GM12878 (cell line): ENCODE data around the gene SCYGR3. TPM values are rescaled to one million over a fixed set of nuclear protein-coding genes. Genes with fewer than 3 reads are reported as not detected.

Source experiments
- ATAC-seq: fragments of 200-7000 bp; cut with Tn5 transposase; 3 replicates; pipeline ENCODE4 v1.9.1; 2020; ENCODE audit warnings: mild to moderate bottlenecking, moderate library complexity
- BruUV-seq: library from RNA; stranded (reverse); fragments of 400-500 nt; replicated peaks from 2 replicates; lab custom pipeline; 2021; lab: Mats Ljungman, UMichigan
- CTCF ChIA-PET: fragments of 300-600 bp; sonication (Branson Sonifier 250); formaldehyde crosslinking; extraction: SDS; loops from one replicate; lab custom pipeline; 2021; ENCODE audit warnings: inconsistent platforms; lab: Yijun Ruan, JAX
- POLR2A ChIA-PET: fragments of 350-600 bp; formaldehyde crosslinking; extraction: SDS; loops from one replicate; lab custom pipeline; 2021; ENCODE audit warnings: inconsistent platforms; lab: Charles Lee
- RAD21 ChIA-PET: fragments of 300-600 bp; sonication (Branson Sonifier 250); formaldehyde crosslinking; loops from one replicate; lab custom pipeline; 2023; ENCODE audit warnings: antibody characterized with exemption; ENCODE audit not compliant: unreplicated experiment; lab: Charles Lee
- SMC1A ChIA-PET: fragments of 300-600 bp; sonication (Branson Sonifier 250); formaldehyde crosslinking; loops from one replicate; lab custom pipeline; 2023; ENCODE audit not compliant: unreplicated experiment, uncharacterized antibody; lab: Charles Lee
- DNase-seq: peaks from one replicate; pipeline ENCODE4 v3.0.0-alpha.2; 2011; ENCODE audit warnings: low read depth, low spot score
- FAIRE-seq: peaks from 3 replicates; lab custom pipeline; 2011; peaks lifted over from hg19 to GRCh38; lab: Jason Lieb, UNC
- H2AFZ ChIP-seq: 2 replicates; pipeline ENCODE4 v1.6.0; 2011; ENCODE audit warnings: low read depth, low read length, control low read depth; ENCODE audit not compliant: control insufficient read depth
- H3K27ac ChIP-seq: 2 replicates; pipeline ENCODE4 v1.5.1; 2011; ENCODE audit warnings: control low read depth; ENCODE audit not compliant: control insufficient read depth, insufficient read depth
- H3K27me3 ChIP-seq, 2 experiments: replicated peaks in 1 of 2; 2 replicates each; pipeline versions ENCODE4 v1.6.0 to v1.6.1; 2011; ENCODE audit warnings: low read length in 1 of 2; ENCODE audit not compliant: control insufficient read depth in 2 of 2, insufficient read depth in 2 of 2
- H3K36me3 ChIP-seq, 2 experiments: 2 replicates each; pipeline ENCODE4 v1.5.1; 2011; ENCODE audit warnings: low read length in 1 of 2; ENCODE audit not compliant: control insufficient read depth in 2 of 2, insufficient read depth in 2 of 2
- H3K4me1 ChIP-seq: 2 replicates; pipeline ENCODE4 v1.6.1; 2011; ENCODE audit warnings: mild to moderate bottlenecking, low read length, moderate library complexity, mixed read lengths; ENCODE audit not compliant: control insufficient read depth, insufficient read depth
- H3K4me2 ChIP-seq: 2 replicates; pipeline ENCODE4 v1.6.0; 2011; ENCODE audit warnings: control low read depth; ENCODE audit not compliant: control insufficient read depth, insufficient read depth
- H3K4me3 ChIP-seq: fragments of 200-600 bp; sonication (generic); 2 replicates; pipeline ENCODE4 v1.5.1; 2016
- H3K79me2 ChIP-seq: 2 replicates; pipeline ENCODE4 v1.6.0; 2011; ENCODE audit warnings: low read length; ENCODE audit not compliant: control insufficient read depth, insufficient read depth
- H3K9ac ChIP-seq: 2 replicates; pipeline ENCODE4 v1.8.0; 2011; ENCODE audit warnings: low read length, control low read depth, mixed read lengths; ENCODE audit not compliant: control insufficient read depth, insufficient read depth
- H3K9me3 ChIP-seq: replicated peaks from 3 replicates; pipeline ENCODE4 v1.5.1; 2011; ENCODE audit warnings: mild to moderate bottlenecking, low read length; ENCODE audit not compliant: control insufficient read depth, insufficient read depth
- H4K20me1 ChIP-seq: 2 replicates; pipeline ENCODE4 v1.6.0; 2011; ENCODE audit not compliant: control insufficient read depth, insufficient read depth
- CBX5 ChIP-seq: sonication (generic); IDR thresholded peaks from 2 replicates; pipeline ENCODE4 v1.6.1; 2016; ENCODE audit warnings: low read depth, moderate library complexity, mild to moderate bottlenecking, inconsistent platforms
- CHD1 ChIP-seq: IDR thresholded peaks from 2 replicates; pipeline ENCODE4 v1.6.1; 2012; ENCODE audit warnings: low read depth, low read length, improper control_type of control experiment
- CUX1 ChIP-seq: IDR thresholded peaks from 2 replicates; pipeline ENCODE4 v1.6.1; 2012; ENCODE audit warnings: improper control_type of control experiment, low read depth, low read length; ENCODE audit not compliant: insufficient replicate concordance
- E2F8 ChIP-seq: fragments of 450-650 bp; IDR thresholded peaks from 2 replicates; pipeline ENCODE4 v1.6.1; 2018; ENCODE audit warnings: mild to moderate bottlenecking, low read depth, moderate library complexity; ENCODE audit not compliant: partially characterized antibody
- KLF5 ChIP-seq: fragments of 450-650 bp; IDR thresholded peaks from 2 replicates; pipeline ENCODE4 v1.6.1; 2014; ENCODE audit warnings: mild to moderate bottlenecking; ENCODE audit not compliant: partially characterized antibody
- WGBS: methylation state at CpG from one replicate; pipeline ENCODE4 v1.1.6; 2016; ENCODE audit warnings: low lambda C conversion rate; ENCODE audit not compliant: insufficient replicate concordance, insufficient coverage; ENCODE audit errors: missing lambda C conversion rate; 5-methylcytosine and 5-hydroxymethylcytosine counted together
- in situ Hi-C: fragments of 300-500 bp; cut with MboI; formaldehyde crosslinking; loops from 9 replicates; pipeline ENCODE4 v1.14.3; 2018; ENCODE audit warnings: mixed read lengths
- intact Hi-C: fragments of 100-400 bp; cut with micrococcal nuclease; formaldehyde crosslinking; loops from one replicate; pipeline ENCODE4 v1.14.2; 2022; ENCODE audit not compliant: unreplicated experiment
- polyA plus RNA-seq, 11 experiments: library from polyadenylated mRNA; depleted of rRNA in 4 of 11; unstranded in 6 of 11; stranded (reverse) in 5 of 11; fragments of >200 nt; fragmentation: Nextera tagmentation in 4 of 11; fragmentation: Illumina TruSeq in 1 of 11; extraction: Ambion mirVana in 4 of 11; extraction: Trizol in 1 of 11; gene quantifications; 1 replicate in 1 of 11; 2 replicates in 10 of 11; pipeline versions ENCODE4 v1.2.1 to v1.2.3, GENCODE V29; 2011 to 2016; ENCODE audit warnings: inconsistent platforms in 2 of 11, missing spikeins in 2 of 11, low read depth in 1 of 11
- total RNA-seq, 4 experiments: library from RNA; depleted of rRNA in 3 of 4; stranded (reverse); fragments of >200 nt in 3 of 4; fragmentation: Illumina TruSeq in 1 of 4; extraction: Trizol in 1 of 4; gene quantifications; 2 replicates each; pipeline versions ENCODE4 v1.2.1 to v1.2.3, GENCODE V29; 2013 to 2021
- TF ChIP-seq, protein P1 (sequence below): fragments of 450-650 bp; IDR thresholded peaks from 2 replicates; pipeline ENCODE4 v1.6.1; 2017; ENCODE audit warnings: mild to moderate bottlenecking

Gene SCYGR3
- total and polyA plus RNA-seq, 10 of the 15 experiments (the other 5 are each of a cell fraction or from before 2014, with no cell fraction given): not detected

DNA sequence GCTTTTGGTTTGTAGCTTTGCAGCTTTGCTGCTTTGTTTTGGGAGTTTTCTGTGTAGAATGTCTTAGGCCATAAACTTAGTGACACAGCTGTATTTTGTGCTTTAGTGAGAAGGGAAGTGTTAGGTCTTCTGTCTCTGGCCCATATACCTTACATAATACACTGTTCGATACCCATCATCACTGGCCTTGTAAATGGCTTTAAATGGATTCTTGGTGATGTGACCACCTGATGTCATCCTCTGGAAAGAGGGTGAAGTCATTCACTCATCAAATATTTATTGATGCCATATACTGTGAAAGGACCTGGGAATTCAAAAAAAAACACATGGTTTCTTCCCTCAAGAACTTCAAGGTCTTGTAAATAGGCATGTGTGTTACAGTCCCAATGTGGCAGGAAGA lies 34.8 kb downstream of the SCYGR3 start:
- CTCF ChIA-PET: interaction anchor here (0.8 to 1.7 kb wide), 2 partner anchors 12 to 13 kb away, joined by 3 to 7 read pairs; no protein-coding TSS in a partner anchor
- no peak overlapping the region for H3K27ac ChIP-seq
- SMC1A ChIA-PET: interaction anchor here (1.2 to 1.4 kb wide), 2 partner anchors 9 to 281 kb away, joined by 3 read pairs; no protein-coding TSS in a partner anchor
- H3K27me3 ChIP-seq: no peaks in the 10 kb centered on the region
- no TSS peak for BruUV-seq
- no peaks in the 10 kb centered on the region for H3K79me2 ChIP-seq
- H3K9me3 ChIP-seq: peaks cover 5% of the 10 kb centered on the region; the same call in 2 of the 3 replicates
- no peak overlapping the region for H2AFZ ChIP-seq
- intact Hi-C loops: no loop called here
- no peak for TF ChIP-seq CUX1
- TF ChIP-seq, protein P1, sequence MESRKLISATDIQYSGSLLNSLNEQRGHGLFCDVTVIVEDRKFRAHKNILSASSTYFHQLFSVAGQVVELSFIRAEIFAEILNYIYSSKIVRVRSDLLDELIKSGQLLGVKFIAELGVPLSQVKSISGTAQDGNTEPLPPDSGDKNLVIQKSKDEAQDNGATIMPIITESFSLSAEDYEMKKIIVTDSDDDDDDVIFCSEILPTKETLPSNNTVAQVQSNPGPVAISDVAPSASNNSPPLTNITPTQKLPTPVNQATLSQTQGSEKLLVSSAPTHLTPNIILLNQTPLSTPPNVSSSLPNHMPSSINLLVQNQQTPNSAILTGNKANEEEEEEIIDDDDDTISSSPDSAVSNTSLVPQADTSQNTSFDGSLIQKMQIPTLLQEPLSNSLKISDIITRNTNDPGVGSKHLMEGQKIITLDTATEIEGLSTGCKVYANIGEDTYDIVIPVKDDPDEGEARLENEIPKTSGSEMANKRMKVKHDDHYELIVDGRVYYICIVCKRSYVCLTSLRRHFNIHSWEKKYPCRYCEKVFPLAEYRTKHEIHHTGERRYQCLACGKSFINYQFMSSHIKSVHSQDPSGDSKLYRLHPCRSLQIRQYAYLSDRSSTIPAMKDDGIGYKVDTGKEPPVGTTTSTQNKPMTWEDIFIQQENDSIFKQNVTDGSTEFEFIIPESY: no peak
- no peak for TF ChIP-seq CHD1
- TF ChIP-seq KLF5: no peak
- TF ChIP-seq CBX5: no peak
- TF ChIP-seq E2F8: no peak
- TF ChIP-seq, all 136 proteins: peak for 0
- Histone ChIP-seq H3K4me2 (no peak overlapping the region), H3K9ac (no peak overlapping the region), H4K20me1 (no peaks in the 10 kb centered on the region), H3K36me3 (no peaks in the 10 kb centered on the region), H3K4me1 (no peaks in the 10 kb centered on the region), H3K4me3 (no peak overlapping the region)
- ChIA-PET POLR2A (no interaction called here), RAD21 (interaction anchor here (0.6 to 1.3 kb wide), 3 partner anchors 55 to 174 kb away, joined by 3 to 4 read pairs (median 3); no protein-coding TSS in a partner anchor)
- ATAC-seq (no peak), FAIRE-seq (no peak), DNase-seq (no peak)
- in situ Hi-C loops: no loop called here
- 100% methylated on average over 1 of the region's 1 CpG for WGBS
